T1000 (cell line): Measurements from ENCODE around the gene PLA2G1B.

ENCODE experiments used
- DNase-seq: peaks from one replicate; lab custom pipeline; 2025; ENCODE audit warnings: mixed read lengths; lab: John Stamatoyannopoulos, UW

Gene PLA2G1B

GRCh38 chr12:120327593-120327992, at the start of gene PLA2G1B:
Gene PLA2G1B, minus strand, starts transcription at chr12:120327779. Its CDS starts 26 bp downstream, at chr12:120327753.
- no peak for DNase-seq

DNA sequence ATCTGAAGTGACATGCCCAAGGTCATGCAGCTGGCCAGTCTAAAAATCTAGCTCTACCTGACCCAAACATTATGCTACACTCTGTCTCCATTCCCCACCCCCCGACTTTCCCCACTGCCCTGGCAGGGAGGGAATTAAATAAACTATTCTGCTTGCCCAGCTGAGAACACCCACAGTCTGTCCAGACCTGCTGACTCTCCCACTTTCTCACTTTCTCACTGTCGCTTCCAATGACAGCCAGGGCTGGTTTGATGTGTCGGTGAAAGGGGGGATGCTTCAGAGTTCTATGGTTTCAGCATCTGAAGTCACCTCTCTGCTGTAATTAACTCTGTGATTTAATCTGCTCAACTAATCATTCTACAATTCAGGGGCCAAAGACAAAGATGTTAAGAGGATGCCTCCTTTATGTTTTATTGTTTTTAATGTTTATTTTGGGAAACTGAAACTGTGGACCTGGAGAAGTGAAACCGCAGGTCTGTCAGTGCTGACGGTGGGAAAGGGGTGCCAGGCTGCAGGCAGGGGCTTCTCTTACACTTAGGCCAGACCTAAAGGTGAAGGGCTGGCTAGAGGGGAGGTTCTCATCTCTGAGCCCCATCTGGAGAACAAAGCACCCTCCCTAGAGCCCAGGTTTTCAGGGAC, 49.5 kb upstream of the PLA2G1B start:
- no peak for DNase-seq

DNA sequence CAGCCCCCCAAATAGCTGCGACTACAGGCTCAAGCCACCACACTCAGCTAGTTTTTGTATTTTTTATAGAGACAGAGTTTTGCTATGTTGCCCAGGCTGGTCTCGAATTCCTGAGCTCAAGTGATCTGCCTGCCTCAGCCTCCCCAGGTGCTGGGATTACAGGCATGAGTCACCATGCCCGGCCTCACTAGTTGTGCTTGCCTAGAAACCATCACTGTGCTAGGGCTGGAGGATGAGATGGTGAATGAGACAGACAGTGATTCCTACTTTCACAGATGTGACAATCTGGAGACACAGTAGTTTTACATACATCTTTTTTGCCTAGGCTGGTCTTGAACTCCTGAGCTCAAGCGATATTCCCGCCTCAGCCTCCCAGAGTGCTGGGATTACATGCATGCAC, 48.8 kb upstream of the PLA2G1B start:
- DNase-seq, result no peak

DNA sequence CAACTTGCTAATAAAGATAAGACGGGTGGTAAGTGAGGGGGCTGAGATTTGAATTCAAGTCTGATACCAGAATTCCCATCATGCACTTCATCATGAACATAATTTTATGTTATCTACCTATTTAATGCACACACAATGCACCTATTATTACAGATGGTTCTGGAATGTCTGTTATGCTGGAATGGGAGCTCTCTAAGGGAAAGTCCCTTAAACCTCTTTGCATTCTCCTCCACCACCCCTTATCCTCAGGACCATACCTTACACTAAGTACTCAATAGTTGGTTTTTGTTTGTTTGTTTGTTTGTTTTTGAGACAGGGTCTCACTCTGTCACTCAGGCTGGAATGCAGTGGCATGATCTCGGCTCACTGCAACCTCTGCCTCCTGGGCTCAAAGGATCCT, 48.4 kb upstream of the PLA2G1B start:
- DNase-seq, result no peak

- no peak for DNase-seq
Measured at GRCh38 chr12:120373683-120374082, 46.1 kb upstream of the PLA2G1B start.

DNA sequence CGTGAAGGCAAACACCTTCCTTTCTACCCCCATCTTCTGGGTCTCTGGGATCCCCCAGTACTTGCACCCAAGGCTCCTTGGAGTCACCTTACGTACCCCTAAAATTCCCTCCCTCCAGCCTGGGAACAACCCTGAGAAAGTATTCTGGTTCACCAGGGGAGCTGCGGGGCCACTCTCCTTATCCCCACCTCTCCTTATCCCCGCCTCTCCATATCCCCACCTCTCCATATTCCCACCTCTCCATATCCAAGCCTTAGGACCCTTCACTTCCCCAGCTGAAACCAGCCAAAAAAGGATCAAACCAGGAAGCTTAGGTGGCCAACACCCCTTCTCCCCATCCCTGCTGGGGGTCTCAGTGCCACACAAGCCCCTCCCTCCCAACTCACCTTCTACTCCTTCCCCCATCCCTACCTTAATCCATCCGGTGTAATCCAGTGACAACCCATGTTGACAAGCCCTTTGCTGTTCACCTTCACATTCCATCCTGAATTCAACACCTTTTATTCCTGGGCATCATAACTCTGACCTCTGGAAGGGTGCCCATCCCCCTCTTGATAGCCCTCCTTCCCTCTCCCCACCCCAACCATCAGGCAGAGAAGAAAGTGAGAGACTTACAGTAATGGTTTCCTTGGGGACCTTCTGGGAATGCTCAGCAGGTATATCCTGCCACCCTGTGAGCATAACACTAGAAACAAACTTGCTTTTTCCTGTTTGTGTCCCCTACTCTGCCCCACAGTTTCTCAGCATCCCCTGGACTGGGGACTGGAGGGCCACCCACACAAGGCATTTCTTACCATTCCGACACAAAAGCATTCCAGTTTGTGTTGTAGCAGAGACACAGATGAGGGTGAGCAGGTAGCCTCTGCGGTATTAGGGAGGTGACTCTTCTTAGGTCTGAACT, 43.0 kb upstream of the PLA2G1B start:
- no peak for DNase-seq

DNA sequence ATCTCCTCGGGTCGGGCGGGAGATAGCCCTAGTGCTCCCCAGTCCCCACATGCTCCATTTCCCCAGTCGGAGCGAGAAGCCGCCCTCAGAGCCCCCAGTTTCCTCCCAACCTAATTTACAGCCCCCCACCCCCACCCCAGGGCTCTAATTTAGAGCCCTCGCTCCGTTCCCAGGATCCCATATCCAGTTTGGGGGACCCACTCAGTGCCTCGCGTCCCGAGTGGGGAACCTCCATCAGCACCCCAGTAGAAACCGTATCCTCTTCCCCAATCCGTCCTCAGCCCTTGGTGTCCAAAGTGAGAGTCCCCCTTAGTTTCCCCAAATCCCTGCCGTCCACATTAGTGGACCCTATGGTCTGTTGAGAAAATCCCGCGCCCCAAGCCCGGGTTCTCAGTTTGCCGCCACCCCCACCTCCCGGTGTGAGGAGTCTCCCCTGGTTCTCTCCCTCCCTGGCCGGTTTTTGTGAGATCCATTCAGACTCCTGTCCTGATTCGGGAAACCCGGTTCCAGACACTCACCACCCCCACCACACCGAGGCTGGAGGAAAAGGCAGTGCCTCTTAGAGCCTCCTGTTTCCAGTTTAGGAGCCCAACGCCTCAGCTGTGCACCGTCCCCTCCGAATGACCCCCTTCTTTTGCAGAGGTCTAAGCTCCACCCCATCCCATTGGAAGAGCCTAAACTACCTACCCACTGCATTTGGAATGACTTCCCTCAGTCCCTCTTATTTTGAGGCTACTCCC, 42.2 kb upstream of the PLA2G1B start:
- DNase-seq, result no peak

DNA sequence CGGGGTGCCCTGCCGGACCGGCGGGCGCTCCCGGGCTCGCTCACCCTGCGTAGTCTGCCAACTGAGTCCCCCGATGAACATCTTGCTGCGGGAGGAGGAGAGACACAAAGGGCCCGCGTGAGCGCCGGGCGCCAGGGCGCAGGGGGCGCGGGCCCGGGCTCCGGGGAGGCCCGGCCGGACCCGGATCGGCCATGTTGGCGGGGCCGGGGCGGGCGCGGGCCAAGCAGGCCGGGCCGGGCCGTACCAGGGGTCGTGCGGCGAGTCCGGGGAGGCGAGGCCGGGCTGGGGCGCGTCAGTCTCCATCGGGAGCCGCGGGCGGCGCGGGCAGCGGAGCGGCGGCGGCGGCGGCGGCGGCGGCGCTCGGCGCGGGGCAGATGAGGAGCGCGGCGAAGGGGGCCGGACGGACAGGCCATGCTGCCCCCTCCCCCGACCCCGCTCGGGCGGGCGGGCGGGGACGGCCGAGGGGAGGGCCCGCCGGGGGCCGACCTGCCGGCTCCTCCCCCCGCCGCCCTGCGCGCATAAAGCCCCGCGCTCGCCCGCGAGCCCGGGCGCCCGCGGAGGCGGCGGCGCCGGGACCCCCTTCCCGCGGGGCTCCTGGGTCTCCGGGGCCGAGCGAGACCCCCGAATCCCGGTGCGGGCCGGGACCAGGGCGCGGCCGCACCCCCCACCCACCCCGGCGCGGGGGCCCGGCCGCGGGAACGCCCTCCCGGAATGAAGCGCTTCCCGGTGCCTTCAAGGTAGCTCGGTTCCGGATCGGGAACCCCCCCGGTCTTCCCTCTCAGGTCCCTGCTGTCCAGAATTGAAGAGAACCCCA, 41.4 kb upstream of the PLA2G1B start, which contains the start of gene MSI1:
Gene MSI1, minus strand, starts transcription at position 376 of the 814 bp plus-strand sequence. Its CDS starts 73 bp downstream, at position 303.
- no peak for DNase-seq

GRCh38 chr12:120367924-120368788, 40.6 kb upstream of the PLA2G1B start:
- no peak for DNase-seq

DNA sequence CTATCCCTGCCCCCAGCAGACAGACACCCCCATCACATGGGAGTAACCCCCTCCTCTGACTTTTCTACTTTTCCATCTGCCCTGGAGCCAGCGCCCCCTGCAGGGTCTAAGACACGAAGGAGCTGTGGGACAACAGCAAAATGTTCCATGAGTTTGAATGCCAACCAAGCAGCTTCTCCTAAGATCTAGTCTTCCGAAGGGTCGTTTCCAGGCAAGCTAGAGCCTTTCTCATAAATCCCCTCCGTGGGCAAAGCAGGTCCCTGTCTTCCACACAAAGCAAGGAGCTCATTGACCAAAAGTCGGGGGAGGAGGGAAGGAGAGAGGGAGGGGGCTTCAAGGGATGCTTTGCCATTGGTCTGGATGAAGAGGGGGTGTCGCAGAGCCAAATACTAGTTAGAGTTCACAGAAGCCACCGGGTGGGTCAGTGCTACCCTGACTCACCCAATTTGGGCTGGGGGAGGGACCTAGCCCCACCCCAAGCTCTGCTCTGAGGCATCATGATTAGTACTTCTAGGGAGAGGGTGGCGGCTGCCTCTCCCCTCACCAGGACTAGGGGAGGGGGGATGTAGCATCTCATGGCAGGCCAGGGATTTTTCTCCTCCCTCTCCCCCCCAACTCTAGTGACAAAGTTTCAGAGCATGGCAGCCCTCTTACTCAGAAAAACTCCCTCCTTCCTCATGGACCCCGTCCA, 39.8 kb upstream of the PLA2G1B start:
- DNase-seq, result no peak

DNA sequence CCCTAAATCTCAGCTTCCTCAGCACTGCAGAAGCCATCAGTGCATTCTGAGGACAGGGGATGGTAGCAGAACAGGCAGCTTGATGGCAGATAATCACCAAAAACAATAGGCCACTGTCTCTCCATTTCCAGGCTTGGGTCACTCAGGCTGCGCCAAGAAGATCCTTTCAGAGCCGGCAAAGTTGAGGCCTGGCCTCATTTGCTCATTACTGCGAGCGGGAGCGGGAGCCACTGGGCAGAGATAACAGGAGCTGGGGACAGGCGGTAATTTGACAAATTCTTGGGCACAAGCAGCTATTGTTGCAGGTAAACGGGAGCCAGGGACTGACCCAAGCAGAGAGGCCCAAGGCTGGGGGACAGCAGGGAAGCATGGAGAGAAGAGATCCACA, 39.3 kb upstream of the PLA2G1B start:
- no peak for DNase-seq

DNA sequence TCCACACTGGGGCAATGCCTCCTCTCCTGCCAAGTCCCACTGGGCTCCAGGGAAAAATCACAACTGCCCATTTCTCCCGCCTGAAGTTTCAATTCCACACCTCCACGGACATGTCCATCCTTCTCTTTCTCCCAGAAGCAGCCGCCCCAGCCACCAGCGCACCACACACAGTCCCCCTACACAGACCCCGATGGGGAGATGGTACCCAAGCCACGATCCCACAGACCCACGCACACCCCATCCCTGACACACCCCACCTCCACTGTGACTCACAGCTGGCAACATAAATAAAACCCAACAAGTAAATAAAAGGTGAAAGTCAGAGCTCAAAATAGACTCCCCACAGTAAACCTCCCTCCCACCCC, 38.7 kb upstream of the PLA2G1B start:
- no peak for DNase-seq

- DNase-seq, result no peak
Measured at GRCh38 chr12:120365675-120366340, 38.2 kb upstream of the PLA2G1B start.

DNA sequence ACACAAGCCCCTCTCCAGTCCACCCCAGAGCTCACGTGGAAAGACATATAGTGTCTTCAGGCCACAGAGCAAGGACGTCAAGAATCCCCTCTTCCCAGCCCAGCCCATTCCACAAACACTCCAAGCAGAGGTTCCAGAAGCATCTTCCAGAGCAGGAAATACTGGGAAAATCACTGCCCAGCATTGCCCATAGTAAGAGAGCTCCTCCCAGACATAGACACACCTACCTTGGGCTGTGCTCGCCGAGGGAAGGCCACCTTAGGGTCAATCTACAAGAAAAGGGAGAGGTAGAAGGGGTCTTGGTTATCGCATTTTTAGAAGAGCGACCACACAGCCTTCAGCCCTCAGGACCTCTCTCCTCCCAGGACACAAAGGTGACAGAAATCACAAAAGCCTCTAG, 36.9 kb upstream of the PLA2G1B start:
- DNase-seq, result no peak

- no peak for DNase-seq
Measured at GRCh38 chr12:120363274-120363855, 35.8 kb upstream of the PLA2G1B start.

DNA sequence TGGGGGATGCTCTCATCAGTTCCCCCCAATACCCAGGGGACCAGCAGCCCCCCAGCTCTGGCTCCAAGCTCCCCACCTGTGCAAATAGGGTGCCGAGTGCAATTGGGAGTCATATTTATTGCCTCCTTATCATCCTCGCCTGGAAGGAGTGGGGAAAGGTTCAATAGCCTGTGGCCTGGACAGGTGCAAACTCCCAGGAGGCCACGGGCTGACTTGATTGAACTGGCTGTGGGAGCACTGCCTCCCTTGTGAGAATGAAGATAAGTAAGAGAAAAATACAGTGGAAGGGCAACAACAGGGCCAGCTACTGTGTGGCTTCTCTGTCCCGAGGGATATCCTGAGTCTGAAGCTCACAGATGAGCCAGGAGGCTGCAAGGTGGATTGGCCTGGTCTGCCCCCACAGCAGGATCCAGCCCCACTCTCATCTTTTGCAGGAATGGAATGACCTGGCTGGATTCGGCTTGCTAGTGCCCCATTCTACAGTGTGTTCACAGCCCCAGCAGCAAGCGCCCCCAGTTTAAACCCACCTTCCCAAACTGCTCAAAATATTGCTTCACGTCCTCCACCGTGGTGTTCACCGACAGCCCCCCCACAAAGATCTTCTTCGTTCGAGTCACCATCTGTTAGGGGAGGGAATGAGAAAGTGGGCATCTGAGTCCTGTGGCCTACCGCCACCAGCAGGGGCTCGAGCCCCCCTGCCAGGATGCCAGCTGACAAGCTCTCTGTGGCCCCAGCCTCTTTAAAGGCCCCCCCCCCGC, 35.1 kb upstream of the PLA2G1B start:
- DNase-seq, result no peak

- DNase-seq, result no peak
Measured at GRCh38 chr12:120361506-120362208, 34.1 kb upstream of the PLA2G1B start.

GRCh38 chr12:120359128-120359527, 31.5 kb upstream of the PLA2G1B start:
- DNase-seq, result no peak
